Activated CD4-positive, alpha-beta T cell treated with anti-CD3 and anti-CD28 coated beads for 24 hours (primary cell): Measurements from ENCODE around the gene MPP1.
"Not testable (repeated sequence)": the region's sequence is repeated elsewhere in the genome, so short reads cannot be mapped to it uniquely, and the experiment has no call there.

ENCODE experiments used
- DNase-seq, 2 donors: peaks; one replicate each; pipeline ENCODE4 v3.0.0-alpha.2; 2020; ENCODE audit warnings: low read depth in 2 of 2

The MPP1 gene

DNA sequence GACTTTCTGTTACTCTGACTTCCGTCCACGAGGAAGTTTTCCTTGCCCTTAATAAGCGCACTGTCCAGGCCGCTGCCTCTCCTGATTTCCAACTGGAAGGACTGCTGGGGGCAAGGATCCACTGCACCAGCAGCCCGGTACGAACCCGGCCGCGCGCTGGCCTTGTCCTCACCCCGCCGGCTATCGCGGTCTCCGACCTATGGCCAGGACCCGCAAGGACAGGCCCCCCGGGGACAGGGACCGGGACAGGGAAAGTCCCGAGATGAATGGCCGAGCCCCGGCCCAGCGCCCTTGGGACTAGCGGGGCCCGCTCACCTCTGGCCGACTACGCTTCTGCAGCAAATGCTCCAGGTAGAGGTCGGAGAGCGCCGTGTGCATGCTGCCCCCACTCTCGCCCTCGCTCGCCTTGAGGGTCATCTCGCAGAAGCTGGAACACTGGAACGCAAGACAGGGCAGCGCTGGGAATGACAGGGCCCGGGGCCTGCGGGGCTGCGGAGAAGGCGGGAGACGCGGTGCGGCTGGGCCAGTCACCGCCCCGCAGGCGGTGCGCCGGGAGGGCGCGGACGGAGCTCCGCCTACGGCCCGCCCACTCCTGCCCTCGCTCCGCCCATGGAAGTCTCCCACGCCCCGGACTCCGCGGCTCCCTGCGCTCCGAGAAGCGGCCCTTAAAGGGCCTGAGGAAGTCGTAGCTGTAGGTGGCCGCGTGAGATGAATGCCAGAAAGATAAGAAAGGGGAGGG, at the start of gene MPP1:
Gene MPP1, minus strand, starts transcription at position 529 of the 739 bp plus-strand sequence. Its CDS starts 112 bp downstream, at position 417.
- DNase-seq, result peak; percentile 51 to 61

- no peak for DNase-seq
Measured at GRCh38 chrX:154850957-154851611, 45.8 kb upstream of the MPP1 start.

- no peak for DNase-seq
Measured at GRCh38 chrX:154840856-154841255, 35.6 kb upstream of the MPP1 start.

DNA sequence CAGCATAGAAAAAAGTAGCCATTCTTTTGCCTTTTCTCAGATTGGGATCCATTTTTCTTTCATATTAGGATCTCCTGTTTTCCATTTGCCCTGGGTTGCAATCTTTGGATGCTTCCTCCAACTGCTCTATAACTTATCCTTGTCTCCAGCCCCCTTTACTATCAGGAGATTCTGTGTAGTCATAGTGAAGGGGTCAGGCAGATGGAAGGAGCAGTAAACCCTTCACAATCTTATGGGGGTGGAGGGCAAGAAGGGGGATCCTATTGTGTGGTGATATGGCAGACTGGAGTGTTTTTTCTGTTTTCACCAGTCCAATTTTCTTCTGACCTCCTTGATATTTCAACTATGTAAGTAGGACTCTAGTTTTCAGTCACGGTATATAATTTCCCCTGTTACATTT, 30.9 kb upstream of the MPP1 start:
- DNase-seq, result no peak

DNA sequence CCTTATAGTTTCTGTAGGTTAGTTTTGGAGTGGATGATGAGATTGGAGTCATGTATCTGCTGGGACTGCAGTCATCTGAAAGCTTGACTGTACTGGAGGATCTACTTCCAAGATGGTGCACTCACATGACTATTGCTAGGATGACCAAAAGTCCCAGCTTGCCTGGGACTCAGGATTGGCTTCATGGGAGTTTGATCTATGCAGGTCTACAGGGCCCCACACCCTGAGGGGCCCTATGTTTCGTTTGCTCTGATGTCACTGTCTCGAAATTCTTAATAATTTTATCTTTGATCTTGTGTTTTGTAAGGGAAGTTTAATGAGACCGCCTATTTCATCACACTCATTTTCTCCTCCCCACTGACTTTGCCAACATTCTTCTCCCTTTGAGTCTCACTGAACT, 29.3 kb upstream of the MPP1 start, which contains the start of gene SMIM9:
Gene SMIM9, minus strand, starts transcription at position 101 of the 400 bp plus-strand sequence. CDS start 3,806 bp downstream, outside the sequence.
- no peak for DNase-seq

DNA sequence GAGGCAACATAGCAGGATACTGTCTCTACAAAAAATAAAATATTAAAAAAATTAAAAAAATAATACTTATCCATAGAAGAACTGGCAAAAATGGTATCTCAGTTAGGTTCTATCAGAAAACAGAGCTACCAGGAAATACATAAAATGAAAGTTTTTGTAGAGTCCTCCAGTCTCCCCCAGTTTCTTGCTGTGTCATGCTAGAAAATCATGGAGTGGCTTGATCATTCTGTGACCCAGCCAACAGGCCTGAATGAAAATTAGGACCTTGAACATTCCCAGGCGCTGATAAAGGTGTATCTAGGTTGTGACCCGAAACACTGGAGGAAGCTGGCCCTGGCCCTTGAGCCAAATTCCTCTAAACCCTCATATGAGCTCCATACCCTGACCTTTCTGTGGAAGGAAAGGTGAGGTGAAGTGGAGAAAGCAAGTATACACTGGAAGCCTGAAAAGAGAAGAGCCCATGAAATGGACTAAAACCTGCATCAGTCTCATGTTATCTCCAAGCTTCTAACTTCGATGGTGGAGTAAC, 28.5 kb upstream of the MPP1 start:
- no peak for DNase-seq

DNA sequence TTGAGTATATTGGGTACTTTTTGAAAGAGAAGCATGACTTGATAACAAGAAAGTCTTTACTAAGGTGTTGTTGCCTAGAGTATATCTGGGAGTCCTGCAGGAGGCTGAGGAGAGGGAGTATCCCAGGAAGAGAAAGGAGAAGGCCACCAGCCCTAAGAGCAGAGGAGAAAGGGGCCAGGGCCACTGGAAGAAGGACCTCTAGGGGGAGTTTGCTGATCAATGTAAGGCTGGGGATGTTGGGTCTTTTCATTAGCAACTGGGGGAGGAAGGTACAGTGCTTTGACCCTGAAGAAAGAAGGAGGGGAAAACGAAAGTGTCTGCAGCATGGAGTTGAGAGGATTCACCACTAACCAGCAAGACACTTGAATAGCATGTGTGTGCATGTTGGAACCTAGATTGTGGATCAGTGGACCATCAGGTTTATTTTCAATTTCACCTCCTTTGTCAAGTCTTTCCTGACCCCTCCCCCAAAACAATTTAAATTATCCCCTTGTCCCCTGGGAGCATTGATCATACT, 24.7 kb upstream of the MPP1 start:
- no peak for DNase-seq

DNA sequence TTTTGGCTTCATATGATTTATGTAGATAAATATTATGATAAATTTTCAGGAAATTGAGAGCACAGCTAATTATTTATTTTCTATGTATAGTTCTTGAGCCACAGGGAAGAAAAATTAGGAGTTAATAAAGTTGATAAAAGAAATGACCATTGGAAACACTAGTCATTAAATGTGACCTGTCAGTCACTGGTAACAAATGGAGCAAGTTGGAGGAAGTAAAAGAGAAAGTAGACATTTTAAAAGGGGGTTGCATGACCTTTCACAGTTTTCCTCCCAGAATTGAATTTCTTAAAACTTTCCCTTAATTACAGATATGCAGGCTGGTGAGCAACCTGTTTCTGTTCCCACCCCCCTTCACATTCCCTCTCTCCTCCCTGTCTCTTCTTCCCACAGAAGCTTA, 23.8 kb upstream of the MPP1 start:
- no peak for DNase-seq

DNA sequence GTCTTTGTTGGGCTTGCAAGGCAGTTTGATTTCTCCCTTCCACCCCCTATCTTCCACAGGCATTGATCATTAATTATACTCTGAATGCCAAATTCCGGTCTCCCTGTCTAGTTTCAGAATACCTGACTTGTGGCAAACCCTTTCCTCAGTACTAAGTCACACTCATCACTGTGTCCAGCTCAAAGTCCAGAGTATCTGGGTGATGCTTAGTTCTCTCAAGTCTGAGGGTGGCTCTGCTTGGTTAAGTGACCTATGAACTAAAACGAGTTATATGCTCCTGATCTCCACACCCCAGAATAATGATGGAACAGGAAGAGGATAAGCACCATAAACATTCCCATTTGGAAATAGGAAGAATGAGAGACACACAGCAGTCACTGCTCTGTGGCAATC, 22.7 kb upstream of the MPP1 start:
- no peak for DNase-seq

DNA sequence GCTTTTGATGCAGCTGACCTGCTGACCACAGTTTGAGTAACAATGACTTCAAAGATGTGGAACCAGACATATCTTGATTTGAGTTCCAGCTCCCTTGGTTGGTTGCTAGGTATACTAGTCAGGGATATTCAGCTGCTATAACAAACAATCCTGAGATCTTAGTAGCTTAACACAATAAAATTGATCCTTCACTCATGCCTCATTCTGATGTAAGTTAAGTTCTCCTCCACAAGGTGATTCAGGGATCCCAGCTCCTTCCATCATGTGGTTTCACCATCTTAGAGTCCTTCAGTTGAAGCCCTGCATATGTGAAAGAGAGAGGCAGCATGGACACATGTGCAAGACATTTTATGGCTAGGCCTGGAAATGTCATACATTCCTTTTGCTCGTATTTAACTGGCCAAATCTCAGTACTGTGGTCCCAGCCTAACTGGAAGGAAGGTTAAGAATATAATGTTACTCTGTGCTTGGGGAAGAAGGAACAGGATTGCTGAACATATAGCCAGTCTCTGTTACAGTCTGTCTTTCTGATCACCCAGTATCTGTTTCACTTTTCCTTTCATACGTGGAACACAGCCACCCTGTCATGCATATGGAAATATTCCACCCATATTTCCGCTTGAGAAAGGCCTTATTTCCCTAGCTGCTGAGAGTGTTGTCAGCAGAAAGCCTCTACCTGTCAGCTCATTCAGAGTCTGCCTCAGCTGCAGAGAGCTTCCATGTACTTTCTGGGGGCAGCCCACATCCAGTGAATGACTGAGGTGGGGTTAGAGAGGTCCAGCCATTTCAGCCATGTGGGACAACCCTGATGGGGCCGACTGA, 22.1 kb upstream of the MPP1 start:
- DNase-seq, result no peak

DNA sequence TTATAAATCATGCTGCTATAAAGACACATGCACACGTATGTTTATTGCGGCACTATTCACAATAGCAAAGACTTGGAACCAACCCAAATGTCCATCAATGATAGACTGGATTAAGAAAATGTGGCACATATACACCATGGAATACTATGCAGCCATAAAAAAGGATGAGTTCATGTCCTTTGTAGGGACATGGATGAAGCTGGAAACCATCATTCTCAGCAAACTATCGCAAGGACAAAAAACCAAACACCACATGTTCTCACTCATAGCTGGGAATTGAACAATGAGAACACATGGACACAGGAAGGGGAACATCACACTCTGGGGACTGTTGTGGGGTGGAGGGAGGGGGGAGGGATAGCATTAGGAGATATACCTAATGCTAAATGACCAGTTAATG, 20.3 kb upstream of the MPP1 start:
- DNase-seq, result not testable (repeated sequence)

GRCh38 chrX:154824638-154825037, 19.4 kb upstream of the MPP1 start:
- DNase-seq, result no peak

GRCh38 chrX:154822029-154822428, 16.7 kb upstream of the MPP1 start:
- no peak for DNase-seq

- no peak for DNase-seq
Measured at GRCh38 chrX:154821523-154821922, 16.2 kb upstream of the MPP1 start.

DNA sequence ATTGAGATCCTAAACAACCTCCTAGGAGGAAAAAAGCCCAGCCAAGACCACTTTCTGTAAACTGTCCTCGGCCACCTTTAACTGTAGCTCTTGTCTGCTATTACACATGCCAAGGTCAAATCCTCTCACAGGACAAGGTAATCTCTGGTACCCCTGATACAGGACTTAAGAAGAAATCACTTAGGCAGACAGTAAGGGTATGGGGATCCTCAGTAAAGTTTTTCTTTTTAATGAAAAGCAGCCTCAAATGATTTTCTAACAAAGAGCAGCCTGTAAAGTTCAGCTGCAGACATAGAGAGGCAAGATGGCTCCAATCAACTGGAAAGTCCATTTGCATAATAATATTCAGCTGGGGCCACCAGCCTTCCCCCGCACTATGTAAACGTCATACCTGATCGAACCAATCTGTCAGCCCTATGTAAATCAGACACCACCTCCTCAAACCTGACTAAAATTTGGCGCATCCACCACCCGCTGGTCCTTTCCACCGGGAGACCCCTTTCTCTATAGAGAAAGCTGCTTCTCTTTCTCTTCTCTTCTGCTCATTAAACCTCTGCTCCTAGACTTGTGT, 14.6 kb upstream of the MPP1 start:
- no peak for DNase-seq

- no peak for DNase-seq
Measured at GRCh38 chrX:154818916-154819770, 13.9 kb upstream of the MPP1 start.

- DNase-seq, result not testable (repeated sequence)
Measured at GRCh38 chrX:154817048-154817618, 11.8 kb upstream of the MPP1 start.

DNA sequence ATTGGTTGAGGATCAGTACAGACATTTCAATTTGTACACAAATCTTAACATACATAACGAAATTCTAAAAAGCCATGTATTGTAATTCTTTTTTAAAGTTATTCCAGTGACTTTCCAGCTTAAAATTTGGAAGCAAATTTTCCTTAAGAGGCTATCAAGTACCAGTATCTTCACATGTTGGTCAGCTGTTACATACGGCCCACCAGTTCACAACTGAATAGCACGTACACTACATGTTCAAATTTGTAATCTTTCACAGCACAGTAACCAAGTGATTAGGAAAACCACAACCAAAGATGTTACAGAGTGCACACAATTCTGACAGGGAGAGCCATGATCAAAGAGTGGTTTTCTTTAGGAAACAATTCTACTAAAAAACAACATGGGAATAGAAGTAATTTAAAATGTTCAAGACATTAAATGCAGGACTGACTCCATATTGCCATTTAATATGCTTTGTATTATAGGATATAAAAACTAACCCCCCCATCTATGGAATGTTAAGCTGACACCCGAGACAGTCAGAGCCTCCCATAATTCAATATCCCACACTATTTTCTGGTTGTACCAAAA, 11.1 kb upstream of the MPP1 start:
- DNase-seq, result not testable (repeated sequence)

- no peak for DNase-seq
Measured at GRCh38 chrX:154815274-154815818, 10.1 kb upstream of the MPP1 start.

GRCh38 chrX:154813801-154814200, 8.5 kb upstream of the MPP1 start:
- no peak for DNase-seq
